Activated CD8-positive, alpha-beta T cell treated with anti-CD3 and anti-CD28 coated beads, Interleukin-2, amount 10 ng/mL, durations not matched to agents 7 days and 5 days (primary cell): ENCODE results near the gene GPC5. TPM values are rescaled to one million over a fixed set of nuclear protein-coding genes. Genes with fewer than 3 reads are reported as not detected.

Source experiments
- ATAC-seq: fragments of 150-1000 bp; cut with Tn5 transposase; one replicate; pipeline ENCODE4 v1.10.0; 2021; ENCODE audit warnings: moderate library complexity
- CTCF ChIA-PET: fragments of 350-600 bp; sonication (Branson Sonifier 250); formaldehyde crosslinking; loops from one replicate; lab custom pipeline; 2021; ENCODE audit warnings: antibody characterized with exemption; lab: Charles Lee
- POLR2A ChIA-PET: fragments of 350-600 bp; sonication (Branson Sonifier 250); formaldehyde crosslinking; loops from one replicate; lab custom pipeline; 2021; ENCODE audit warnings: antibody characterized with exemption; lab: Charles Lee
- DNase-seq: peaks from one replicate; pipeline ENCODE4 v3.0.0-alpha.2; 2020
- H3K27ac Mint-ChIP-seq: one replicate; pipeline ENCODE4 v1.8.0; 2021; ENCODE audit warnings: mild to moderate bottlenecking, mixed read lengths
- H3K27me3 Mint-ChIP-seq: one replicate; pipeline ENCODE4 v1.8.0; 2021; ENCODE audit warnings: low read depth, mixed read lengths
- H3K36me3 Mint-ChIP-seq: one replicate; pipeline ENCODE4 v1.8.0; 2021; ENCODE audit warnings: low read depth, mixed read lengths
- H3K4me1 Mint-ChIP-seq: one replicate; pipeline ENCODE4 v1.8.0; 2021; ENCODE audit warnings: low read depth, mixed read lengths
- H3K4me3 Mint-ChIP-seq: one replicate; pipeline ENCODE4 v1.8.0; 2021; ENCODE audit warnings: mild to moderate bottlenecking, mixed read lengths
- H3K9me3 Mint-ChIP-seq: one replicate; pipeline ENCODE4 v1.8.0; 2022; ENCODE audit warnings: mixed read lengths; ENCODE audit not compliant: insufficient read depth
- total RNA-seq, 2 experiments: library from RNA; stranded (reverse); gene quantifications; one replicate each; pipeline ENCODE4 v1.2.3, GENCODE V29; 2021

Gene GPC5
- total RNA-seq, 2 experiments from 2014 or later: not detected

GRCh38 chr13:91716436-91717065, 318.1 kb downstream of the GPC5 start:
- no peak overlapping the region for H3K27ac Mint-ChIP-seq
- H3K9me3 Mint-ChIP-seq: no peaks in the 10 kb centered on the region
- no peak overlapping the region for H3K4me3 Mint-ChIP-seq
- DNase-seq (no peak), ATAC-seq (no peak)
- CTCF ChIA-PET: interaction anchor here (1.8 kb wide), 1 partner anchor 335 kb away, joined by 6 read pairs; no protein-coding TSS in a partner anchor
- H3K36me3 Mint-ChIP-seq: no peaks in the 10 kb centered on the region
- POLR2A ChIA-PET: no interaction called here
- H3K27me3 Mint-ChIP-seq: no peaks in the 10 kb centered on the region
- no peaks in the 10 kb centered on the region for H3K4me1 Mint-ChIP-seq

DNA sequence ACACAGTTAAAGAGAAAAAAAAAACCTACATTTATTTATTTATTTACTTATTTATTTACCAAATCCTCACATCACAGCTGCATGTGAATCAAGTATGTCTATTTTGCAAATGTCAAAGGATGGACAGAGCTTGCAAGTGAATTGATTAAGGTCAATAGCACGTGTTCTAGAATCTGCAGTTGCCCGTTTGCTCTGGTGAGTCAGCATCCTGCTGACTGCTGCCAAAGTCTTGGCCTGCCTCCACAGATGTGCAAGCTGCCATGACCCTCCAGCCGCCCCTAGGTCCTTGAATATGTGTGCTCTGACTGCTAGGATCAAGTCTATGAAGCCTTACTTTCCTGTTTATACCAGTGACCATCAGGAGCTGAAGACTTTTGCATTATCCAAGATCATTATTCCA, 320.6 kb downstream of the GPC5 start:
- no peak for ATAC-seq
- H3K27me3 Mint-ChIP-seq: no peaks in the 10 kb centered on the region
- H3K4me1 Mint-ChIP-seq: no peaks in the 10 kb centered on the region
- no peaks in the 10 kb centered on the region for H3K9me3 Mint-ChIP-seq
- H3K4me3 Mint-ChIP-seq: no peak overlapping the region
- H3K36me3 Mint-ChIP-seq: no peaks in the 10 kb centered on the region
- POLR2A ChIA-PET: no interaction called here
- CTCF ChIA-PET: no interaction called here
- DNase-seq: no peak
- H3K27ac Mint-ChIP-seq: no peak overlapping the region

GRCh38 chr13:91721413-91721812, 323.0 kb downstream of the GPC5 start:
- Mint-ChIP-seq H3K4me1 (no peaks in the 10 kb centered on the region), H3K27me3 (no peaks in the 10 kb centered on the region), H3K36me3 (no peaks in the 10 kb centered on the region), H3K27ac (no peak overlapping the region), H3K9me3 (no peaks in the 10 kb centered on the region), H3K4me3 (no peak overlapping the region)
- ChIA-PET POLR2A (no interaction called here), CTCF (interaction anchor here (0.9 to 1.6 kb wide), 4 partner anchors 10 to 349 kb away, joined by 3 to 5 read pairs (median 4); no protein-coding TSS in a partner anchor)
- ATAC-seq (no peak), DNase-seq (no peak)

DNA sequence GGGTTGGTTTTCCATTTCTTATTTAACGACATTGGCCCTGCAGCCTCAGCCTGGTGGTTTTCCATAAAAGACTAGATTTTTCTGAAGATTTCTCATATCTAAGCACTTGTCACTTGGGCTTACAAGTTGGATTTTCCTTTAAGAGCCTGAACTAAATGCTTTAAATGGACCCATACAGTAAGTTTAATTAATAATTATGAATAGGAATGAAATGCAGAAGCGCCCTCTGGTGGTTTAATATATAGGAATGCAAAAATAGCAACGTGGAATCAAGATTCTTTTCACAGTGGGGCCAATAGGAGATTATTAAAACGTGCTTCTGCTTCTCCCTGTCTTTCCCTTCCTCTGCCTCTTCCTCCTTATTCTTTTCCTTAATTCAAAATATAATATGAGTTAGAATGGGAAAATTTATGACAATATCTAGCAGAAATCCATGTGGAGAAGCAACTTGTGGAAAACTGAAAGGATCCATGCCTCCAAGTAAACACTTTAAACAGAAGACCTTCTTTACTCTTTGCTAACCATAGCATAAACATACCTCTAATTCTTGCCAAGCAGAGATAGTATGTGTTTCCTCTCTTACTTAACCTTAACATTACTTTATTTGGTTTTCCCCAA, 324.0 kb downstream of the GPC5 start:
- CTCF ChIA-PET: interaction anchor here (0.9 to 1.6 kb wide), 6 partner anchors 8 to 415 kb away, joined by 3 to 5 read pairs (median 4); no protein-coding TSS in a partner anchor
- ATAC-seq: no peak

DNA sequence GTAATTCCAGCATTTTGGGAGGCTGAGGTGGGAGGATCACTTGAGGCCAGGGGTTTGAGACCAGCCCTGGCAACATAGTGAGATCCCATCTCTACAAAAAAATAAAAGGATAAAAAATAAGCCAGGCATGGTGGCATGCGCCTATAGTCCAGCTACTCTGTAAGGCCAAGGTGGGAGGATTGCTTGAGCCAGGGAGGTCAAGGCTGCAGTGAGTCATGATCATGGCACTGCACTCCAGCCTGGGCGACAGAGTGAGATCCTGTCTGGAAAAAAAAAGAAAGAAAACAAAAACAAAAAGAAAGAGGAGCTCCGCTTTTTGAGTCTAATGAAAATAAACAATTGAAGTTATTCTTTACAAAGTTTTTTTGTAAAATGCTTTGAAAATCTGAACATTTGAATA, 326.2 kb downstream of the GPC5 start:
- Mint-ChIP-seq H3K36me3 (no peaks in the 10 kb centered on the region), H3K9me3 (no peaks in the 10 kb centered on the region), H3K4me1 (no peaks in the 10 kb centered on the region), H3K4me3 (no peak overlapping the region), H3K27me3 (no peaks in the 10 kb centered on the region), H3K27ac (no peak overlapping the region)
- no peak for DNase-seq
- ChIA-PET POLR2A (no interaction called here), CTCF (interaction anchor here (1.1 kb wide), 1 partner anchor 583 kb away, joined by 3 read pairs; no protein-coding TSS in a partner anchor)
- no peak for ATAC-seq

More for the DNA sequence above, 324.0 kb downstream of the GPC5 start:
- no peaks in the 10 kb centered on the region for H3K4me1 Mint-ChIP-seq
- DNase-seq: no peak
- no peaks in the 10 kb centered on the region for H3K9me3 Mint-ChIP-seq
- H3K27ac Mint-ChIP-seq: no peak overlapping the region
- no peaks in the 10 kb centered on the region for H3K27me3 Mint-ChIP-seq
- no peak overlapping the region for H3K4me3 Mint-ChIP-seq
- no peaks in the 10 kb centered on the region for H3K36me3 Mint-ChIP-seq
- POLR2A ChIA-PET: no interaction called here

GRCh38 chr13:91725646-91726045, 327.2 kb downstream of the GPC5 start:
- Mint-ChIP-seq H3K4me1 (no peaks in the 10 kb centered on the region), H3K27me3 (no peaks in the 10 kb centered on the region), H3K36me3 (no peaks in the 10 kb centered on the region), H3K9me3 (no peaks in the 10 kb centered on the region), H3K4me3 (no peak overlapping the region), H3K27ac (no peak overlapping the region)
- ATAC-seq (no peak), DNase-seq (no peak)
- CTCF ChIA-PET: interaction anchor here (1.1 kb wide), 1 partner anchor 584 kb away, joined by 3 read pairs; no protein-coding TSS in a partner anchor
- POLR2A ChIA-PET: no interaction called here

DNA sequence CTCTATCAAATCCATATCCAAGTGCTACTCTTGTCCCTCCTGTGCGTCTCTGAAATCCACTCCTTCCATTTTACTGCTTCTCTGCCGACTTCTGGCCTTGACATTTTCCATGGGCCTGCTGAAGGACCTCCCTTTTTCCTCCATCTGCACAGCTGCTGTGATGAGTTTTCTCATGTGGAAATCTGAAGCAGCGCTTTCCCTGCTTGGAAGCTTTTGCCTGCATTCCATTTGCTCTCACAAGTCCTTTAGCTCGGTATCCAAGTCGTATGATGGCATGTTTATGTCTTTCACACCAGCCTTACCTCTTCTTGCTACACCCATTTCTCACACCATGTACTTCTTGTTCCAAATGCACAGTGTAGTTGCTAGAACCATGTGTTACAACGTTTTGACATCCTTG, 328.2 kb downstream of the GPC5 start:
- H3K9me3 Mint-ChIP-seq: no peaks in the 10 kb centered on the region
- H3K27me3 Mint-ChIP-seq: no peaks in the 10 kb centered on the region
- ChIA-PET CTCF (no interaction called here), POLR2A (no interaction called here)
- DNase-seq (no peak), ATAC-seq (no peak)
- H3K36me3 Mint-ChIP-seq: no peaks in the 10 kb centered on the region
- no peak overlapping the region for H3K4me3 Mint-ChIP-seq
- no peak overlapping the region for H3K27ac Mint-ChIP-seq
- no peaks in the 10 kb centered on the region for H3K4me1 Mint-ChIP-seq

DNA sequence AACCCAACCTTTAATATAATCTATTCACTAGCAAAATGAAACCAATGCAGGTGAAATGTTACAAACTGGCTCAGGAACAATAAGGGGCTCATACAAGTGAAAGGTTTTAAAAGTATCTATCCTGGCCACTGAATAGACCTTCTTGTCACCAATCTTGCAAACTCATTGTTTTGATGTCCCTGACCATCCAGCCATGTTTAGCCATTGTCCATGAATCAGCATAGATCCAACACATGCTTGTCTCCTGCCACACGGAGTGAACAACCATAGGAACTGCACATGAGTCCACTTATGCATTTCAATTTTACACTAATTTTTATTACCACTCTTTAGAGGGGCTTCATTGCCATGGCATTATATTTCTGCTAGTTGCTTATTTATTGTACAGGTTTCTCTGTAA, 331.4 kb downstream of the GPC5 start:
- ChIA-PET CTCF (no interaction called here), POLR2A (no interaction called here)
- H3K36me3 Mint-ChIP-seq: no peaks in the 10 kb centered on the region
- DNase-seq: no peak
- no peak overlapping the region for H3K4me3 Mint-ChIP-seq
- no peak for ATAC-seq
- no peaks in the 10 kb centered on the region for H3K9me3 Mint-ChIP-seq
- no peaks in the 10 kb centered on the region for H3K4me1 Mint-ChIP-seq
- H3K27ac Mint-ChIP-seq: no peak overlapping the region
- H3K27me3 Mint-ChIP-seq: no peaks in the 10 kb centered on the region

DNA sequence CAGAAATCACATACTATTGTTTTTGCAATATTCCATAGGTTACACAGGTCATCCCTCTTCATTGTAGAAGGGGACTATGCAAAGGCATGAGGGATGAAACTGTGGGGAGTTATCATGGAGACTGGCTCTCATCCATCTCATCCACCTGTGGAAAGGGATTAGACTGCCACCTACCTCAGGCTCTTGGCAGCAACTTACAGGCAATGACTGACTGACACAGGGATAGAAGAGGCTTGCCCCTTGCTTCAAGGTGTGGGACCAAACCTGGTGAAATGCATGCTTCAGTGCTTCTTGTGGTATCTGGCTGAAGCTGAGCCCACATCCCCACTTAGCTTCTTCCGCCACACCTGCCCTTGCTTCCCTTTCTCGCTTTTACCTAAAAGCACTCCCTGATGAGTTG, 341.3 kb downstream of the GPC5 start:
- Mint-ChIP-seq H3K27ac (no peak overlapping the region), H3K27me3 (no peaks in the 10 kb centered on the region), H3K4me3 (no peak overlapping the region), H3K9me3 (no peaks in the 10 kb centered on the region), H3K4me1 (no peaks in the 10 kb centered on the region), H3K36me3 (no peaks in the 10 kb centered on the region)
- CTCF ChIA-PET: no interaction called here
- ATAC-seq (no peak), DNase-seq (no peak)
- POLR2A ChIA-PET: no interaction called here

DNA sequence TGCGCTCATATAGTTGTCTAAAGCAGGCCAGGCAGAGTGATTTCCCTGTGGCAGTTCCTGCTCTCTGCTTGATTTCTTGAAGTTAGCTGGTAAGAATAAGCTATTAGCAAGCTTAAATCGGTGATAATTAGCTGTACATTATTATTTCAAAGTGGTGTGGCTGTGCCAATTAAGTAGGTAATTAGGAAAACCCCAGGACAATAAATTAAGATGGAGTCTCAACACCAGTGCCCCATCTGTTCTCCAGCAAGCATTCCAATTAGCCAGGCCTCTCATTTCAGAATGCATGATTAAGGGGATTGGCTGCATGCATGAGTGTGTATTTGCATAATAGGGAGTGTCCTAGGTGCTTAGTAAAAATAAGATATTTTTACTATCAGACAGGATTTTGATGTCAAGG, 342.3 kb downstream of the GPC5 start:
- no peak for DNase-seq
- Mint-ChIP-seq H3K4me1 (no peaks in the 10 kb centered on the region), H3K36me3 (no peaks in the 10 kb centered on the region), H3K9me3 (no peaks in the 10 kb centered on the region), H3K27ac (no peak overlapping the region), H3K4me3 (no peak overlapping the region), H3K27me3 (no peaks in the 10 kb centered on the region)
- no peak for ATAC-seq
- ChIA-PET CTCF (no interaction called here), POLR2A (no interaction called here)

GRCh38 chr13:91741925-91742324, 343.5 kb downstream of the GPC5 start:
- Mint-ChIP-seq H3K27ac (no peak overlapping the region), H3K9me3 (no peaks in the 10 kb centered on the region), H3K36me3 (no peaks in the 10 kb centered on the region)

DNA sequence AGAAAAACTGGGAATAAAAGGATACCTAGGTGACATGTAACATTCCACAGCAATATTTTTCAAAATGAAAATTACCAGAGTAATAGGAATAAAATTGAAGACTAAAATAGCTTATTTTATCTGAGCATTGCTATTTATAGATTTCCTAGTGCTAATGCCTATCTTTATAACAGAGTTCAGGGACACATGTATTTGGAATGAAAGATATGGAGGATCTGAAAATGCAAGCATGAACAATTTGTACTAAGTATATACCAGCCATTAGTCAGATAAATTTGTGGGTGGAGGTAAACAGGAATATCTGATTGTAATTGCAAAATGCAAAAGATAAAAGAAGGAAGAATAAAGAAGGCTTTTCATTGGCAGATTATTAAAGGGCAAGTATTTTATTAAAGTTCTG, 345.9 kb downstream of the GPC5 start:
- Mint-ChIP-seq H3K36me3 (no peaks in the 10 kb centered on the region), H3K27ac (no peak overlapping the region), H3K4me3 (no peak overlapping the region), H3K27me3 (no peaks in the 10 kb centered on the region), H3K9me3 (no peaks in the 10 kb centered on the region), H3K4me1 (no peaks in the 10 kb centered on the region)
- DNase-seq: no peak
- ATAC-seq: no peak
- ChIA-PET POLR2A (no interaction called here), CTCF (no interaction called here)

More at GRCh38 chr13:91741925-91742324, 343.5 kb downstream of the GPC5 start:
- ChIA-PET CTCF (no interaction called here), POLR2A (no interaction called here)
- no peaks in the 10 kb centered on the region for H3K4me1 Mint-ChIP-seq
- DNase-seq: no peak
- H3K27me3 Mint-ChIP-seq: no peaks in the 10 kb centered on the region
- ATAC-seq: no peak
- no peak overlapping the region for H3K4me3 Mint-ChIP-seq
